SK-N-MC (cell line): ENCODE results near the gene BANP.

Source experiments
- EZH2 ChIP-seq: fragments of 200-600 bp; sonication (generic); IDR thresholded peaks from one replicate; pipeline ENCODE4 v1.6.1; 2017; ENCODE audit warnings: antibody characterized with exemption
- POLR2AphosphoS5 ChIP-seq: IDR thresholded peaks from 2 replicates; pipeline ENCODE4 v1.6.1; 2012; ENCODE audit warnings: mild to moderate bottlenecking, low read depth, low read length, borderline replicate concordance

- TF ChIP-seq POLR2AphosphoS5: no peak
- no peak for TF ChIP-seq EZH2
These were observed 97.8 kb downstream of the BANP start for GRCh38 chr16:88048985-88049384.
